DND-41 (cell line): Measurements from ENCODE around the gene NTN1.

ENCODE experiments used
- ATAC-seq: fragments of 200-7000 bp; cut with Tn5 transposase; 3 replicates; pipeline ENCODE4 v1.9.1; 2021; ENCODE audit warnings: low read depth; ENCODE audit not compliant: insufficient read depth
- DNase-seq: peaks from one replicate; pipeline ENCODE4 v3.0.0-alpha.2; 2020
- H2AFZ ChIP-seq: 2 replicates; pipeline ENCODE4 v1.6.0; 2012; ENCODE audit warnings: low read depth, low read length
- H3K27ac ChIP-seq: 2 replicates; pipeline ENCODE4 v1.5.1; 2012; ENCODE audit warnings: low read length, inconsistent platforms
- H3K27me3 ChIP-seq: fragments of 200-600 bp; sonication (generic); 2 replicates; pipeline ENCODE4 v1.6.0; 2012; ENCODE audit warnings: low read length, mild to moderate bottlenecking, inconsistent platforms; ENCODE audit not compliant: insufficient read depth, poor library complexity
- H3K36me3 ChIP-seq: 2 replicates; pipeline ENCODE4 v1.5.1; 2012; ENCODE audit warnings: low read length, inconsistent platforms; ENCODE audit not compliant: insufficient read depth
- H3K4me1 ChIP-seq: 2 replicates; pipeline ENCODE4 v1.5.1; 2012; ENCODE audit warnings: mild to moderate bottlenecking, low read length; ENCODE audit not compliant: insufficient read depth
- H3K4me2 ChIP-seq: 2 replicates; pipeline ENCODE4 v1.6.0; 2012; ENCODE audit warnings: mild to moderate bottlenecking, moderate library complexity, low read length, inconsistent platforms; ENCODE audit not compliant: insufficient read depth
- H3K4me3 ChIP-seq, 2 experiments: fragments of 200-600 bp in 1 of 2; shearing (Covaris generic) in 1 of 2; 2 replicates each; pipeline ENCODE4 v1.5.1; 2012 to 2016; ENCODE audit warnings: inconsistent platforms in 2 of 2, low read length in 2 of 2, mild to moderate bottlenecking in 2 of 2, low read depth in 1 of 2, moderate library complexity in 1 of 2
- H3K79me2 ChIP-seq: 2 replicates; pipeline ENCODE4 v1.6.0; 2012; ENCODE audit warnings: low read length, inconsistent platforms; ENCODE audit not compliant: insufficient read depth
- H3K9ac ChIP-seq: 2 replicates; pipeline ENCODE4 v1.6.0; 2012; ENCODE audit warnings: low read depth, mild to moderate bottlenecking, inconsistent platforms, low read length, moderate library complexity
- H3K9me3 ChIP-seq: 2 replicates; pipeline ENCODE4 v1.5.1; 2012; ENCODE audit warnings: low read length, moderate library complexity, mild to moderate bottlenecking, inconsistent platforms; ENCODE audit not compliant: insufficient read depth, severe bottlenecking
- H4K20me1 ChIP-seq: 2 replicates; pipeline ENCODE4 v1.6.0; 2012; ENCODE audit warnings: low read length; ENCODE audit not compliant: insufficient read depth
- CTCF ChIP-seq: IDR thresholded peaks from 2 replicates; pipeline ENCODE4 v1.5.1; 2012; ENCODE audit warnings: borderline replicate concordance, low read length, moderate library complexity, mild to moderate bottlenecking; ENCODE audit not compliant: poor library complexity, severe bottlenecking; ENCODE audit errors: extremely low read depth
- EZH2 ChIP-seq: IDR thresholded peaks from 3 replicates; pipeline ENCODE4 v1.6.1; 2012; ENCODE audit warnings: borderline replicate concordance, low read depth, mild to moderate bottlenecking, moderate library complexity, low read length, inconsistent platforms; ENCODE audit not compliant: severe bottlenecking

Gene NTN1

GRCh38 chr17:9162275-9162985 is 141.1 kb downstream of the NTN1 start:
- Histone ChIP-seq H3K36me3 (no peaks in the 10 kb centered on the region), H3K27me3 (no peaks in the 10 kb centered on the region), H3K9ac (no peak overlapping the region), H3K4me2 (no peak overlapping the region), H2AFZ (no peak overlapping the region), H3K79me2 (no peaks in the 10 kb centered on the region), H3K9me3 (no peaks in the 10 kb centered on the region), H3K27ac (no peak overlapping the region), H3K4me1 (no peaks in the 10 kb centered on the region), H4K20me1 (no peaks in the 10 kb centered on the region), H3K4me3 (no peak overlapping the region)
- DNase-seq (peak; percentile 11), ATAC-seq (no peak)
- TF ChIP-seq CTCF (peak; percentile 49), EZH2 (no peak)

GRCh38 chr17:9166788-9167187 is 145.5 kb downstream of the NTN1 start:
- no peak overlapping the region for H3K9ac ChIP-seq
- no peaks in the 10 kb centered on the region for H3K79me2 ChIP-seq
- no peak for TF ChIP-seq EZH2
- no peak overlapping the region for H3K4me2 ChIP-seq
- no peak overlapping the region for H2AFZ ChIP-seq
- no peak overlapping the region for H3K27ac ChIP-seq
- H3K4me1 ChIP-seq: no peaks in the 10 kb centered on the region
- DNase-seq (no peak), ATAC-seq (no peak)
- H4K20me1 ChIP-seq: no peaks in the 10 kb centered on the region
- H3K36me3 ChIP-seq: no peaks in the 10 kb centered on the region
- H3K9me3 ChIP-seq: no peaks in the 10 kb centered on the region
- H3K4me3 ChIP-seq: no peak overlapping the region
- no peaks in the 10 kb centered on the region for H3K27me3 ChIP-seq

GRCh38 chr17:9167379-9167778 is 146.1 kb downstream of the NTN1 start:
- no peak overlapping the region for H3K4me3 ChIP-seq
- DNase-seq: no peak
- H2AFZ ChIP-seq: no peak overlapping the region
- H4K20me1 ChIP-seq: no peaks in the 10 kb centered on the region
- H3K4me1 ChIP-seq: no peaks in the 10 kb centered on the region
- H3K4me2 ChIP-seq: no peak overlapping the region
- TF ChIP-seq CTCF (no peak), EZH2 (no peak)
- no peak for ATAC-seq
- no peak overlapping the region for H3K9ac ChIP-seq
- no peaks in the 10 kb centered on the region for H3K27me3 ChIP-seq
- H3K9me3 ChIP-seq: no peaks in the 10 kb centered on the region
- no peaks in the 10 kb centered on the region for H3K36me3 ChIP-seq
- H3K79me2 ChIP-seq: no peaks in the 10 kb centered on the region
- H3K27ac ChIP-seq: no peak overlapping the region

GRCh38 chr17:9169116-9169515 is 147.8 kb downstream of the NTN1 start:
- no peaks in the 10 kb centered on the region for H3K9me3 ChIP-seq

More at GRCh38 chr17:9169116-9169515, 147.8 kb downstream of the NTN1 start:
- H3K4me1 ChIP-seq: no peaks in the 10 kb centered on the region
- no peaks in the 10 kb centered on the region for H3K79me2 ChIP-seq
- no peak for ATAC-seq
- H3K4me3 ChIP-seq: no peak overlapping the region
- no peak for DNase-seq
- H4K20me1 ChIP-seq: no peaks in the 10 kb centered on the region
- no peak overlapping the region for H3K9ac ChIP-seq
- H2AFZ ChIP-seq: no peak overlapping the region
- no peaks in the 10 kb centered on the region for H3K27me3 ChIP-seq
- H3K27ac ChIP-seq: no peak overlapping the region
- no peaks in the 10 kb centered on the region for H3K36me3 ChIP-seq
- TF ChIP-seq EZH2 (no peak), CTCF (no peak)
- no peak overlapping the region for H3K4me2 ChIP-seq
